Neural crest cell (in vitro differentiated cells): ENCODE measurements around the gene ZNF583. TPM values are rescaled to one million over a fixed set of nuclear protein-coding genes. Genes with fewer than 3 reads are reported as not detected.

ENCODE experiments used
- DNase-seq: peaks from one replicate; pipeline ENCODE4 v3.0.0; 2021; ENCODE audit warnings: low read depth, mixed read lengths, low spot score
- H3K27ac Mint-ChIP-seq: one replicate; pipeline ENCODE4 v1.8.0; 2021; ENCODE audit warnings: mild to moderate bottlenecking, mixed read lengths; ENCODE audit not compliant: unreplicated experiment
- H3K27me3 Mint-ChIP-seq: 2 replicates; pipeline ENCODE4 v1.8.0; 2021; ENCODE audit warnings: low read depth, mild to moderate bottlenecking, mixed read lengths
- H3K36me3 Mint-ChIP-seq: 2 replicates; pipeline ENCODE4 v1.8.0; 2021; ENCODE audit warnings: low read depth, mild to moderate bottlenecking, mixed read lengths
- H3K4me1 Mint-ChIP-seq: 2 replicates; pipeline ENCODE4 v1.8.0; 2021; ENCODE audit warnings: mixed read lengths
- H3K4me3 Mint-ChIP-seq: one replicate; pipeline ENCODE4 v1.8.0; 2021; ENCODE audit warnings: mild to moderate bottlenecking, mixed read lengths
- H3K9me3 Mint-ChIP-seq: 2 replicates; pipeline ENCODE4 v1.8.0; 2021; ENCODE audit warnings: mixed read lengths
- CTCF ChIP-seq: fragments of 200-600 bp; sonication (generic); conservative IDR thresholded peaks from 2 replicates; pipeline ENCODE4 v1.5.0; 2021; ENCODE audit warnings: antibody characterized with exemption, mild to moderate bottlenecking
- long read RNA-seq: library from polyadenylated mRNA; unstranded; transcript quantifications from one replicate; pipeline ENCODE4 v2.0.0, GENCODE V29; 2020
- total RNA-seq: library from RNA; stranded (reverse); gene quantifications from 2 replicates; pipeline ENCODE4 v1.2.1, GENCODE V29; 2021

Gene ZNF583
- total RNA-seq: 9.2 and 9.8 TPM in 2 replicates
- long read RNA-seq, full-length matches to known transcripts: 3 of 5 reads
- long read RNA-seq, partial matches to known transcripts: 0 of 5 reads
- long read RNA-seq, other reads (novel, unspliced or antisense): 2 of 5 reads

GRCh38 chr19:56403764-56404704 lies at the start of gene ZNF583:
Gene ZNF583 (plus strand): TSS chr19:56404332. CDS start chr19:56407115, 2,783 bp downstream.
- Mint-ChIP-seq H3K9me3 (peaks cover 49% of the 10 kb centered on the region), H3K4me3 (peak within 1 kb of the TSS; percentile 95), H3K27me3 (no peaks in the 10 kb centered on the region), H3K4me1 (peaks cover 23% of the 10 kb centered on the region), H3K36me3 (peaks cover 79% of the 10 kb centered on the region), H3K27ac (peak within 1 kb of the TSS; percentile 96)
- TF ChIP-seq CTCF: no peak
- DNase-seq: peak; percentile 83

GRCh38 chr19:56355517-56355916 lies 48.6 kb upstream of the ZNF583 start:
- Mint-ChIP-seq H3K4me1 (no peaks in the 10 kb centered on the region), H3K27ac (no peak overlapping the region), H3K27me3 (no peaks in the 10 kb centered on the region), H3K9me3 (peaks cover 22% of the 10 kb centered on the region), H3K36me3 (peaks cover 13% of the 10 kb centered on the region), H3K4me3 (no peak overlapping the region)
- no peak for TF ChIP-seq CTCF
- DNase-seq: no peak

- Mint-ChIP-seq H3K27me3 (no peaks in the 10 kb centered on the region), H3K36me3 (peaks cover 20% of the 10 kb centered on the region), H3K4me3 (no peak overlapping the region), H3K27ac (no peak overlapping the region), H3K9me3 (peaks cover 26% of the 10 kb centered on the region), H3K4me1 (no peaks in the 10 kb centered on the region)
- no peak for DNase-seq
- TF ChIP-seq CTCF: no peak
Measured at GRCh38 chr19:56356944-56357343, 47.2 kb upstream of the ZNF583 start.

GRCh38 chr19:56360841-56361240 lies 43.3 kb upstream of the ZNF583 start:
- Mint-ChIP-seq H3K4me1 (no peaks in the 10 kb centered on the region), H3K27me3 (no peaks in the 10 kb centered on the region), H3K36me3 (peaks cover 22% of the 10 kb centered on the region), H3K4me3 (no peak overlapping the region), H3K9me3 (peaks cover 31% of the 10 kb centered on the region), H3K27ac (no peak overlapping the region)
- no peak for DNase-seq
- TF ChIP-seq CTCF: no peak

DNA sequence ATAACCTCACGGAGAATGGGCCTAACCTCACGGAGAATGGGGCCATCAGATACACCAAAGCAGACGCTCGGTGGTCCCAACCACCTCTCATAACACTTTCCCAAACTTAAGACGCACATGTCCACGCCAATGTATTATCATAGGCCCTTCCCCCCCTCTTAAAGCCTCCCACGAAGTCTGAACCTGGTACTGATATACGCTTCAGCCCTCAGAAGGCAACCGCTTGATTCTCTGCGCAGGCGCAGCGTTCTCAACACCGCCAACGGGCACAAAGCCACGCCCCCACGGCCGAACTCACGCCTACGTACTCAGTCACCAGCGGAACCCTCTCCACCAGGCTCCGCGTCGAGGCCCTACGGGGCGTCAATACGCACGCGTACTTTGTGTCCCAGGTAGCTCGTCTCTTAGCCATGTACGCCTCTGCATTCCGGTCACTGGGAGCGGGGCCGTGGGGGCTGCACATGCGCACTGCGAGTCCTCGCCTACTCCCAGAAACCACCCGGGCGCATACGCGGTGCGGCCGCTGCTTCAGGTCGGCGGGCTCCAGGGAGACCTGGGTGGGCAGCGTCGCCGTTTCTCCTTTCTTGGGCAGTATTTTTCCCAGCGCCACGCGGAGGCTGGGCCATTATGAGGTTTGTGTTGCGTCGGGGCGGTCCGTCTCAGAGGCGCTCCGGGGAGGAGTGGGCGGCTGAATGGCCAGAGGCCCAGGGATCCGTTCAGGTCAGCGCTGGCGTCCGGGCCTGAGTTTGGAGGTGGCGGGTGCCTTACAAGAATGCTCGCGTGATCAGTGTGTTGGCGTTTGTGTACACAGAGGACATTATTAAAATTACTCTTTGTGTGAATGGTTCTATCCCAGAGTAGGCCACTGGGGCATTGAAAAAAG lies 36.1 kb upstream of the ZNF583 start:
- Mint-ChIP-seq H3K27ac (peak overlapping the region; percentile 93), H3K9me3 (peaks cover 22% of the 10 kb centered on the region), H3K36me3 (peaks cover 38% of the 10 kb centered on the region), H3K27me3 (no peaks in the 10 kb centered on the region), H3K4me3 (peak overlapping the region; percentile 95), H3K4me1 (peaks cover 19% of the 10 kb centered on the region)
- peak; percentile 31 for TF ChIP-seq CTCF
- peak; percentile 57 for DNase-seq
